Transverse colon (tissue), 4 donors: ENCODE data around the gene CTBP2. TPM values are rescaled to one million over a fixed set of nuclear protein-coding genes. Genes with fewer than 3 reads are reported as not detected.

Experiments used
- DNase-seq: peaks from one replicate; pipeline ENCODE4 v3.0.0-alpha.2; 2019
- H3K27ac ChIP-seq, 4 donors: fragments of 200-600 bp; sonication (generic); 2 replicates each; pipeline ENCODE4 v1.5.1; 2016 to 2018; ENCODE audit warnings: inconsistent platforms in 4 of 4
- H3K27me3 ChIP-seq: fragments of 200-600 bp; sonication (generic); 2 replicates; pipeline ENCODE4 v1.5.1; 2017; ENCODE audit warnings: inconsistent platforms
- H3K36me3 ChIP-seq, 4 donors: fragments of 200-600 bp; sonication (generic); 2 replicates each; pipeline ENCODE4 v1.5.1; 2017 to 2019; ENCODE audit warnings: inconsistent platforms in 4 of 4
- H3K4me1 ChIP-seq, 4 donors: fragments of 200-600 bp; sonication (generic); 2 replicates each; pipeline ENCODE4 v1.5.1; 2017 to 2020; ENCODE audit warnings: inconsistent platforms in 4 of 4
- H3K4me3 ChIP-seq, 4 donors: fragments of 200-600 bp; sonication (generic); 1 replicate in 1 of 4; 2 replicates in 3 of 4; pipeline versions ENCODE4 v1.5.1 to v1.6.1; 2017 to 2019; ENCODE audit warnings: inconsistent platforms in 4 of 4
- H3K9me3 ChIP-seq, 2 donors: fragments of 200-600 bp; sonication (generic); 2 replicates each; pipeline ENCODE4 v1.5.1; 2017 to 2019; ENCODE audit warnings: inconsistent platforms in 2 of 2
- EP300 ChIP-seq: sonication (generic); formaldehyde crosslinking; IDR thresholded peaks from one replicate; pipeline ENCODE4 v1.6.1; 2017; ENCODE audit warnings: antibody characterized with exemption, low read depth
- POLR2A ChIP-seq: fragments of 450-650 bp; IDR thresholded peaks from one replicate; pipeline ENCODE4 v1.6.1; 2016; ENCODE audit warnings: antibody characterized with exemption, mild to moderate bottlenecking, moderate library complexity
- POLR2AphosphoS5 ChIP-seq, 3 donors: sonication (generic); formaldehyde crosslinking; IDR thresholded peaks; one replicate each; pipeline ENCODE4 v1.6.1; 2016; ENCODE audit warnings: antibody characterized with exemption in 3 of 3
- WGBS, 2 donors: methylation state at CpG; one replicate each; pipeline ENCODE4 v1.1.5; 2018; ENCODE audit warnings: low coverage in 1 of 2; 5-methylcytosine and 5-hydroxymethylcytosine counted together
- in situ Hi-C, 4 donors: fragments of 200-750 bp; cut with MboI; loops; one replicate each; pipeline versions ENCODE4 v1.15.0 to v1.15.1; 2017; ENCODE audit warnings: low sequenced_read_pairs in 3 of 4, low pct_ligation_motif_present in 1 of 4, low pct_unique_long_range_greater_than_20kb in 1 of 4
- intact Hi-C: fragments of 100-400 bp; cut with DNase I; formaldehyde crosslinking; loops from one replicate; pipeline ENCODE4 v1.15.1; 2023; ENCODE audit warnings: low total_unique reads
- small RNA-seq, 4 donors: library from RNA; depleted of rRNA; stranded (forward); fragments of <200 nt; gene quantifications; one replicate each; pipeline ENCODE3, GENCODE V24; 2016
- total RNA-seq, 4 donors: library from RNA; depleted of rRNA; stranded (reverse); fragments of >200 nt; gene quantifications; one replicate each; pipeline ENCODE4 v1.1.0, GENCODE V29; 2016
- TF ChIP-seq, protein P1 (sequence below), 5 experiments: fragments of 200-600 bp in 3 of 5; fragments of 450-650 bp in 2 of 5; sonication (generic) in 3 of 5; IDR thresholded peaks; 1 replicate in 2 of 5; 2 replicates in 3 of 5; pipeline ENCODE4 v1.5.1; 2016 to 2017; ENCODE audit warnings: antibody characterized with exemption in 5 of 5, inconsistent platforms in 3 of 5, mild to moderate bottlenecking in 2 of 5, moderate library complexity in 1 of 5

The CTBP2 gene
- total RNA-seq, 4 donors from 2014 or later = 71.9 to 247 (median 98.4) TPM

DNA sequence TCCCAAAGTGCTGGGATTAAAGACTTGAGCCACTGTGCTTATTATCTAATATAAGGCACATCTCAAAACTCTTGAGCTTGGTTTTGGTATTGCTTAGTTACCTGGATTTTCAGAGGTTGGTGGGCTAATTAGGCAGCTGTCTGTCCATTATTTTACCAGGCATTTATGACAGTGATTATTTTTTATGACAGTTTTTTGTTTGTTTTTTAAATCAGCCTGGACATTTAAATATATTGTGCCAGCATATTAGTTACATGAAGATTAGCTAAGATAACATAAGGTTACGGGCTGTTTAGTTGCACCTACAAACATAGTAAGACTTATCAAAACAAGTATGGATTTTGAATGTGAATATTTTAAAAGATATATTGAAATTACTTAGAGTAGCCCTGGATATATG is 221.1 kb downstream of the CTBP2 start:
- TF ChIP-seq EP300 (no peak), POLR2A (no peak), POLR2AphosphoS5 (IDR thresholded peaks at IDR 0.05) (no peak)
- TF ChIP-seq, protein P1, sequence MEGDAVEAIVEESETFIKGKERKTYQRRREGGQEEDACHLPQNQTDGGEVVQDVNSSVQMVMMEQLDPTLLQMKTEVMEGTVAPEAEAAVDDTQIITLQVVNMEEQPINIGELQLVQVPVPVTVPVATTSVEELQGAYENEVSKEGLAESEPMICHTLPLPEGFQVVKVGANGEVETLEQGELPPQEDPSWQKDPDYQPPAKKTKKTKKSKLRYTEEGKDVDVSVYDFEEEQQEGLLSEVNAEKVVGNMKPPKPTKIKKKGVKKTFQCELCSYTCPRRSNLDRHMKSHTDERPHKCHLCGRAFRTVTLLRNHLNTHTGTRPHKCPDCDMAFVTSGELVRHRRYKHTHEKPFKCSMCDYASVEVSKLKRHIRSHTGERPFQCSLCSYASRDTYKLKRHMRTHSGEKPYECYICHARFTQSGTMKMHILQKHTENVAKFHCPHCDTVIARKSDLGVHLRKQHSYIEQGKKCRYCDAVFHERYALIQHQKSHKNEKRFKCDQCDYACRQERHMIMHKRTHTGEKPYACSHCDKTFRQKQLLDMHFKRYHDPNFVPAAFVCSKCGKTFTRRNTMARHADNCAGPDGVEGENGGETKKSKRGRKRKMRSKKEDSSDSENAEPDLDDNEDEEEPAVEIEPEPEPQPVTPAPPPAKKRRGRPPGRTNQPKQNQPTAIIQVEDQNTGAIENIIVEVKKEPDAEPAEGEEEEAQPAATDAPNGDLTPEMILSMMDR (IDR thresholded peaks at IDR 0.05) = no peak
- no peak for DNase-seq
- no peak overlapping the region for H3K27ac ChIP-seq
- H3K27me3 ChIP-seq = no peaks in the 10 kb centered on the region
- no peaks in the 10 kb centered on the region for H3K9me3 ChIP-seq
- 76 to 79% methylated on average over 1 of the region's 1 CpG for WGBS, 2 donors
- H3K4me3 ChIP-seq = no peak overlapping the region
- peaks cover 12 to 36% (median 21%) of the 10 kb centered on the region in 4 donors for H3K4me1 ChIP-seq
- H3K36me3 ChIP-seq = no peaks in the 10 kb centered on the region
- in situ Hi-C loops = no loop called here
- intact Hi-C loops = no loop called here

DNA sequence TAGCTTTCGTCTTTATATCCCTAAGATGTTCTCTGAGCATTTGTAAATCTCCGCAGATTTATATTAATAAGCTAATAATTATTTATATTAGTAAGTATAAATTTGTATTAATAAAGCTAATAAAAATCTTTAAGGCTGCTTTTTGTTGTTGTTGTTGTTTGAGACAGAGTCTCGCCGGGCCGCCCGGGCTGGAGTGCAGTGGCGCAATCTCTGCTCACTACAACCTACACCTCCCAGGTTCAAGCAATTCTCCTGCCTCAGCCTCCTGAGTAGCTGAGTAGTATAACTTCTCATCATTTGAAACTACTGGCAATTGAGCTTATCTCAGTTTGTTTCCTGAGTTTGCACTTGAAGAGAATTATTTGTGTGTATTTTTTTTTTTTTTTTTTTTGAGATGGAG is 223.6 kb downstream of the CTBP2 start:
- no peak for DNase-seq
- no peak overlapping the region for H3K27ac ChIP-seq
- no peaks in the 10 kb centered on the region for H3K9me3 ChIP-seq
- peaks cover 6 to 16% (median 10%) of the 10 kb centered on the region in 4 donors for H3K4me1 ChIP-seq
- H3K36me3 ChIP-seq = no peaks in the 10 kb centered on the region
- no peak overlapping the region for H3K4me3 ChIP-seq
- 94 to 97% methylated on average over 2 to 7 of the region's 7 CpGs for WGBS, 2 donors
- intact Hi-C loops (no loop called here), in situ Hi-C loops (no loop called here)
- H3K27me3 ChIP-seq = no peaks in the 10 kb centered on the region
- TF ChIP-seq EP300 = no peak
- TF ChIP-seq, protein P1 (IDR thresholded peaks at IDR 0.05) = no peak
- TF ChIP-seq POLR2AphosphoS5 (IDR thresholded peaks at IDR 0.05) = no peak
- no peak for TF ChIP-seq POLR2A

DNA sequence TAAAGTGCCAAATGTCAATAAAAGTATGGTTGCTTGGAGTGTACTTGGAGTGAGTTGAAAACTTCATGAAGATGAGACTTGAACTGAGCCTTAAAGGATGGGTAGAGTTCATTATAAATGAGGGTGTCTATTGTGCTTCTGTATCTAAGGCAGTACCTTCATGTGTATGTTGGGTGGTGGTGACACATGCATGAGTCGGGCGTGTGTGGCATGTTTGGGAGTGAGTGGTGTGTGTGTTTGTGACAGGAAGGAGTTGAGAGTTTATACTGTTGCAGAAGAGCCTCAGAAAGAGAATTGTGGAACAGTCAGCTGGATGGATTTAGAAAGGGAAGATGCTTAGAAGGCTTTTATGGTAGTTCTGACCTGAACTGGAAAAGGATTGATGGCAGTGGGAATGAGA is 224.4 kb downstream of the CTBP2 start:
- H3K4me3 ChIP-seq = no peak overlapping the region
- H3K36me3 ChIP-seq = no peaks in the 10 kb centered on the region
- in situ Hi-C loops = no loop called here
- WGBS, 2 donors = 80 to 82% methylated on average over 2 of the region's 2 CpGs
- intact Hi-C loops = no loop called here
- H3K9me3 ChIP-seq = no peaks in the 10 kb centered on the region
- peaks cover 6 to 14% (median 10%) of the 10 kb centered on the region in 4 donors for H3K4me1 ChIP-seq
- no peak for DNase-seq
- no peak overlapping the region for H3K27ac ChIP-seq
- H3K27me3 ChIP-seq = no peaks in the 10 kb centered on the region
- TF ChIP-seq, protein P1 (IDR thresholded peaks at IDR 0.05) = no peak
- TF ChIP-seq POLR2A = no peak
- no peak for TF ChIP-seq POLR2AphosphoS5 (IDR thresholded peaks at IDR 0.05)
- no peak for TF ChIP-seq EP300

Small RNAs within 50 kb of the gene (small RNA-seq; reads per million reads assigned to genes)
- gene MIR4296 (0 reads per million in 4 donors), gene MRPS21P6 (0 reads per million in 4 donors)

Other genes starting within 250 kb of the CTBP2 start
- gene ZRANB1, start 218.4 kb downstream of the CTBP2 start, total RNA-seq = 10 to 100 TPM in 3 of 4 donors, 1 to 10 TPM in 1; 8.4 to 24.0 (median 16.8) TPM